AG09319 (cell line): ENCODE data around the gene C11orf16.

Experiments used
- DNase-seq: peaks from one replicate; pipeline ENCODE4 v3.0.0-alpha.2; 2010; ENCODE audit warnings: low read depth; ENCODE audit errors: extremely low read depth
- CTCF ChIP-seq: IDR thresholded peaks from 2 replicates; pipeline ENCODE4 v1.5.1; 2011; ENCODE audit warnings: low read depth, mild to moderate bottlenecking, inconsistent platforms, low read length, moderate library complexity

The C11orf16 gene

GRCh38 chr11:8964324-8965320 is 31.9 kb upstream of the C11orf16 start, which contains the start of gene TMEM9B:
Gene TMEM9B, minus strand, starts transcription at chr11:8964442. Its CDS starts 129 bp downstream, at chr11:8964313.
- no peak for TF ChIP-seq CTCF

GRCh38 chr11:8963569-8964323 is 31.0 kb upstream of the C11orf16 start:
- DNase-seq = no peak
- no peak for TF ChIP-seq CTCF

More at GRCh38 chr11:8964324-8965320, 31.9 kb upstream of the C11orf16 start, which contains the start of gene TMEM9B:
- peak; percentile 62 for DNase-seq

GRCh38 chr11:8962841-8963240 is 30.1 kb upstream of the C11orf16 start:
- DNase-seq = no peak
- no peak for TF ChIP-seq CTCF

- no peak for DNase-seq
- no peak for TF ChIP-seq CTCF
These were observed 28.7 kb upstream of the C11orf16 start for GRCh38 chr11:8961401-8961800.

- DNase-seq = peak; percentile 64
- peak; percentile 58 for TF ChIP-seq CTCF
These were observed 26.9 kb upstream of the C11orf16 start for GRCh38 chr11:8959546-8960166.

- TF ChIP-seq CTCF = no peak
- no peak for DNase-seq
These were observed 24.1 kb upstream of the C11orf16 start for GRCh38 chr11:8956860-8957259.
